ENCODE results near the gene CTRB2.

Gene CTRB2

GRCh38 chr16:75175074-75175473, 31.9 kb downstream of the CTRB2 start:
- DNase-seq (ENCODE audit: low read depth in 3 of 3) = no peak

GRCh38 chr16:75172578-75172977, 34.4 kb downstream of the CTRB2 start:
- DNase-seq (ENCODE audit: low read depth in 3 of 3) = no peak

- DNase-seq (ENCODE audit: low read depth in 3 of 3) = no peak
Measured at GRCh38 chr16:75169899-75170405, 37.0 kb downstream of the CTRB2 start.

GRCh38 chr16:75160386-75160785, 46.6 kb downstream of the CTRB2 start:
- DNase-seq (ENCODE audit: low read depth in 3 of 3) = no peak

Measured in stimulated activated CD4-positive, alpha-beta T cell treated with anti-CD3 and anti-CD28 coated beads, TNF-alpha, amount 100 ng/mL, for 4 hours (primary cell).